Fibroblast of gingiva (primary cell): ENCODE data around the gene KLF6.
A peak's percentile ranks its signal among the peaks of the same experiment; 100 is the strongest.

Source experiments
- DNase-seq: peaks from one replicate; pipeline ENCODE4 v3.0.0-alpha.2; 2011; ENCODE audit warnings: low read depth

KLF6 gene

DNA sequence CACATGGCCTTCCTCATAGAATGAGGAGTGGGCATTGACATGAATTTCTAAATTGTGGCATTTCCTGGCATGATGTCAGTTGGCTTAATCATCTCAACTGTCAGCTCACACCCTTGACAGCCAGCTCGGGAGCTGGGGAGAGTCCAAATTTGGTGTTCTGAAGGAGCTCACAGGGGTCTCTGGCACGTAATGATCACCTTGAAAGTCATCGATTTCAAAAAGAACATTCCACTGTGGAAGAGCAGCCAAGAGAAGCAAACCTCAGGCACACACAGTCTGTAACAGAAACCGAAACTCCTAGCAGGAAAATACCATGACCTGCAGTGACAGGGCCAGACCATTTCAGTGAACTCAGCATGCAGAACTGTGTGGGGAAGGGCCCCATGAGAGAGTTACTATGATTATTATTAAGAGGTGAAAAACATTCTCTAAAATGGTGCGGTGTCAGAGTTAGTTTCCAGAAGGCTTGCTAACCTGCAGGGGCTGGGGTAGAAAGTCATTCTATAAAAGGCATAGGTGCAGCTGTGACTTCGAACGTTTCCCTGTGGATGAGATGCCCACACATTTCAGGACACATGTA, 26.4 kb upstream of the KLF6 start:
- DNase-seq, result peak; percentile 62

- DNase-seq, result no peak
Measured at GRCh38 chr10:3808689-3809199, 23.7 kb upstream of the KLF6 start.

GRCh38 chr10:3807928-3808496, 23.0 kb upstream of the KLF6 start:
- DNase-seq, result no peak

- DNase-seq, result no peak
Measured at GRCh38 chr10:3807211-3807927, 22.4 kb upstream of the KLF6 start.

- DNase-seq, result peak; percentile 54
Measured at GRCh38 chr10:3806603-3807002, 21.6 kb upstream of the KLF6 start.

DNA sequence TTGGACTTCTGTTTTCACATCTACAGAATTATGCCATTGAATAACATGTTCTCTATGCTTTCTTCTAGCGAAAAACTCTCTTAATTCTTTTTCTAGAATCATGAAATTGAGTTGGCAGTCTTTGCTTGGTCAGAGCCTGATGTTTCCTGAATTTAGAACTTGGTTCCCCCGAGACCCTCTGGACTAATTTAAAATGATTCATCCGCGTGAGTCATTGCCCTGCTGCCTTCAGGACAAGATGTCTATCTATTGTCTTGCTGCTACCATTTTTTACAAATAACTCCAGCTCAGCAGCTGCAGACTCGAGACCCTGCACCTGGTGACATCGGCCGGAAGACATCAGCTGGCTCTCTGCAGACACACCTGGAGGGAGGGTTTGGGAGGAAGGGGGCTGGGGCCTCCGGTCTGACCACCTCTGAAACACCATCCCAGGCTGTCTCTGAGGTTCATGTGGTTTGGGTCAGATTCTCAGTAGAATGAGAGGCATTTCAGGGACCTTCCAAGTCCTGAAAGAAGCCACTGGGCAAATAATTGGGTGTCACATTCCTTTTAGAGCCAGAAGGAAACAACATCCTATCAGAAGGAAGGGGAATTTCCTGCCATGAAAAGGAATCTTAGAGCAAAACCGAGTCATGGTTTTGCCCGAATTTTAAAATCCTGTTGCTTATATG, 20.9 kb upstream of the KLF6 start:
- peak; percentile 89 for DNase-seq

DNA sequence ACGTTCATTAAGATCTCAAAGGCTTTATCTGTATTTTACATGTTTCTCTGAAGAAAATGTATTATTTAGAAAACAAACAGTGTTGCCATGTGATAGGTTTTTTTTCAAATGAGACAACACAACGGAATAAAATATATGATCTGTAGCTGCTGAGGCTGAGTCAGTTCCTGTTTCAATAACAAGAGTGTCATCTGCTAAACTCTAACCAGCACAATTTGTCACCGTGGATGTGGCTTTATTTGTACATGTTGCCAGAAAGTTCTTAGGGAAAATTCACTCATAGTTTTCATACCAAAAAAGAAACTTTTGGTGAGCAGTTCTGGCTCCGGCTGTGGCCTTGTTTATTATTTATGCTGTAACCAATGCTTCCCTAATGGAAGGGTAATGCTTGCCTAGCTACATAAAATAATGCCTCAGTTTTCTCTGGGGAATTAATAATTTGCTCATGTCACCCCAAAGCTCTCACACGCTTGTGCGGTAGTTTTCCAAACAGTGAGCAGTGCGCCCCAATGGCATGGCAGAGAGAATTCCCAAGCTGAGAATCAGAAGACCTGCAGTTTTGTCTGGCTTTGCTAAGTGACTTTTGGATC, 20.3 kb upstream of the KLF6 start:
- DNase-seq, result peak; percentile 89

GRCh38 chr10:3803927-3804741, 19.1 kb upstream of the KLF6 start:
- DNase-seq, result no peak

- DNase-seq, result no peak
Measured at GRCh38 chr10:3803295-3803926, 18.4 kb upstream of the KLF6 start.

GRCh38 chr10:3802526-3803265, 17.7 kb upstream of the KLF6 start:
- DNase-seq, result no peak

- DNase-seq, result no peak
Measured at GRCh38 chr10:3801558-3802192, 16.7 kb upstream of the KLF6 start.

DNA sequence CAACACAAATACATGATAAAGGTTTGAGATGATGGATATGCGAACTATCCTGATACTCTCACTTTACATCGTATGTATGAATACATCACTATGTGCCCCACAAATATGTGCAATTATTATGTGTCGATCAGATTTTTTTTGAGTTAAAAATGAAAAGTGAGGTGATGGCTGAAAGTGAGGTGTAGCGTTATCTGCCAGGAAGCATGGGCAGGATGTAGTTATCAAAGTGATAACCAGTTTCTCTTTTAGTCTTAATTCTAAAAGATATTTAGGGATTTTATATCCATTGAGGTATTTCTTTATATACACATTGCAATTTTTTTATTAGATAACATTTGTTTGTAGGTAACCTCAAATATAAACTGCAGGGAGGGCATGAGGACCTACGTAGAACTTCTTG, 15.6 kb upstream of the KLF6 start:
- no peak for DNase-seq

- DNase-seq, result no peak
Measured at GRCh38 chr10:3797750-3798149, 12.7 kb upstream of the KLF6 start.

DNA sequence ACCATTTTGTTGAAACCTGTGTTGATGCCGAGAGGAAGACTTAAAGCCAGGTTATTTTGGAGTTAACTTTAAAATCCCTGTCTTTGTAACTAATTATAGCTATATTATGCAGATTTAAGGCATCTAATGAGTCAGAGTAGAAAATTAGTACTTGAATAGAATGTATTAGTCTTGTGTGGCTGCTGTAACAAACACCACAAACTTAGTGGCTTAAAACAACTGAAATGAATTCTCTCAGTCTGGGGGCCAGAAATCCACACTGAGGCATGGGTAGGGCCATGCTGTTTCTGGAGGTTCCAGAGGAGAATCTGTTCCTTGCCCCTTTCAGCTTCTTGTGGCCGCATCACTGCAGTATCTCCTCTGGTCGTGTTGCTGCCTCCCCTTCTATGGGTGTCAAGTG, 8.5 kb upstream of the KLF6 start:
- no peak for DNase-seq

DNA sequence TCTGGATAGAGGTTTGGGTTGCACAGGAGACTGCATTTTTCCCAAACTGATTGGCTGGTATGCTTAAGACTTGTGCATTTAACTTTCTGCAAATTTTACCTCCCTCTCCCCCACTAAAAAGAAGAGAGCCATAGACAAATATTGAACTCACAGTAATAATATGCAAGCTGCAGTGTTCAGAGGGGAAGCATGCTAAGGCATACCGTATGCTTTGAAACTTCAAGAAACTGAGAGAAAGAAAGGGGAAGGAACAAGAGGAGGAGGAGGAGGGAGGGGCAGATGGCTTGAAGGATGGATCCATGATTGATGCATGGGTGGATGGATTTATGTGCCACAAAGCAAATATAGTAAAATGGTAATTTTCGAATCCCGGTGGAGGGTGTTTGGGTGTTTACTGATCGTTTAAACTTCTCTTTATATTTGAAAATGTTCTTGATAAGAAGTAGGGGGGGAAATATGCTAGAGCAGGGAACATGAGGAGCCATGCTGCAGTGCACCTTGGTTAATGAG, 7.8 kb upstream of the KLF6 start:
- no peak for DNase-seq

DNA sequence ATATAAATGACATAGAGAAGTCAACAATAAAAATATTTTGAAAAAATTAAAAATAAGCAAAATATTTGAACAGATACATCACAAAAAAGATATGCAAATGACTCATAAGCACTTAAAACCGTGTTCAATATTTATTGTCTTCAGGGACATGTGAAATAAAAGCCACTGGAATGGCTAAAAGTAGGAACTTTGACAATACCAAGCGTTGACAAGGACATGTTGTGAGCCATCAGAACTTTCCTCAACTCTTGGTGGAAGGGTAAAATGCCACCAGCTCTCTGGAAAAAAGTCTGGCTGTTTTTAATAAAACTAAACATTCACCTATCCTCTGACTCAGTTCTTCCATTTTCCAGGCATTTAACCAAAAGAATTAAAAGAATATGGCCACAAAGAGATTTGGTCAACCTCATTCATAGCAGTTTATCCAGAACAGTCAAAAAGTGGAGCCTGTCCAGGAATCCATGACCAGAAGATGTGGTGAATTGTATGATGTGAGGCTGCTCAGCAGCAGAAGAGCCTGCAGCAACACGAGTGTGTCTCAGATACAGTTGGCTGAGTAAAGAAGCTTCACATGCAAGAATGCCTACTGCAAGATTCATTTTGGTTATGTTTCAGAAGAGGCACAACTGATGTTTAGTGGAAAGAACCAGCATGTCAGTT, 7.1 kb upstream of the KLF6 start:
- peak; percentile 46 for DNase-seq

GRCh38 chr10:3790858-3791257, 5.8 kb upstream of the KLF6 start:
- no peak for DNase-seq

- no peak for DNase-seq
Measured at GRCh38 chr10:3790272-3790671, 5.3 kb upstream of the KLF6 start.

GRCh38 chr10:3789621-3790020, 4.6 kb upstream of the KLF6 start:
- no peak for DNase-seq
